Retinal pigment epithelial cell (primary cell): Measurements from ENCODE around the gene PSMB1.

Experiments
- DNase-seq: peaks from one replicate; pipeline ENCODE4 v3.0.0-alpha.2; 2010; ENCODE audit warnings: low read depth
- H3K4me3 ChIP-seq: 2 replicates; pipeline ENCODE4 v1.5.1; 2011; ENCODE audit warnings: mild to moderate bottlenecking, low read length, control low read depth, moderate library complexity
- CTCF ChIP-seq: conservative IDR thresholded peaks from 2 replicates; pipeline ENCODE4 v1.5.1; 2011; ENCODE audit warnings: low read depth, low read length, control low read depth, inconsistent platforms

PSMB1 gene

GRCh38 chr6:170552765-170553533 is at the start of gene PSMB1:
Gene PSMB1, minus strand, starts transcription at chr6:170553307. Its CDS starts 65 bp downstream, at chr6:170553242.
- H3K4me3 ChIP-seq = peak within 1 kb of the TSS; percentile 84
- DNase-seq = peak; percentile 71
- no peak for TF ChIP-seq CTCF

- no peak overlapping the region for H3K4me3 ChIP-seq
- TF ChIP-seq CTCF = no peak
- no peak for DNase-seq
Observed at GRCh38 chr6:170597278-170597677, 44.2 kb upstream of the PSMB1 start.

GRCh38 chr6:170596426-170596825 is 43.3 kb upstream of the PSMB1 start:
- no peak for TF ChIP-seq CTCF
- DNase-seq = no peak
- H3K4me3 ChIP-seq = no peak overlapping the region

GRCh38 chr6:170590725-170591124 is 37.6 kb upstream of the PSMB1 start:
- H3K4me3 ChIP-seq = no peak overlapping the region
- no peak for TF ChIP-seq CTCF
- DNase-seq = no peak

GRCh38 chr6:170584954-170585498 is 31.9 kb upstream of the PSMB1 start:
- H3K4me3 ChIP-seq = peak overlapping the region; percentile 96
- no peak for TF ChIP-seq CTCF
- no peak for DNase-seq

GRCh38 chr6:170584181-170584953 is 31.3 kb upstream of the PSMB1 start, which contains the start of gene PDCD2:
Gene PDCD2, minus strand, starts transcription at chr6:170584637. Its CDS starts 56 bp downstream, at chr6:170584581.
- TF ChIP-seq CTCF = no peak
- peak within 1 kb of the TSS; percentile 96 for H3K4me3 ChIP-seq
- peak; percentile 72 for DNase-seq
